GM23248 (cell line): ENCODE measurements around the gene GOLGA1.

Experiments used
- EZH2 ChIP-seq: fragments of 200-600 bp; sonication (generic); IDR thresholded peaks from 2 replicates; pipeline ENCODE4 v1.6.1; 2018; ENCODE audit warnings: antibody characterized with exemption, mild to moderate bottlenecking; ENCODE audit not compliant: insufficient read depth, poor library complexity, severe bottlenecking
- EZH2phosphoT487 ChIP-seq: fragments of 200-600 bp; sonication (generic); IDR thresholded peaks from 2 replicates; pipeline ENCODE4 v1.6.1; 2018; ENCODE audit warnings: antibody characterized with exemption, moderate library complexity, mild to moderate bottlenecking, low read depth; ENCODE audit not compliant: insufficient read depth

- TF ChIP-seq EZH2 (no peak), EZH2phosphoT487 (no peak)
These were observed 11.4 kb downstream of the GOLGA1 start for GRCh38 chr9:124929464-124929863.
